HL-60 (cell line): ENCODE results near the gene MYCBPAP.

Experiments used
- POLR2AphosphoS5 ChIP-seq: IDR thresholded peaks from 2 replicates; pipeline ENCODE4 v1.6.1; 2012; ENCODE audit warnings: low read depth
- SPI1 ChIP-seq: IDR thresholded peaks from 2 replicates; pipeline ENCODE4 v1.6.1; 2012; ENCODE audit warnings: low read depth, mild to moderate bottlenecking, borderline replicate concordance
- TF ChIP-seq, protein P1 (sequence below): IDR thresholded peaks from one replicate; pipeline ENCODE4 v1.5.1; 2011; ENCODE audit warnings: low read length, control low read depth, inconsistent platforms; ENCODE audit not compliant: insufficient read depth
- TF ChIP-seq, protein P2 (sequence below): IDR thresholded peaks from 2 replicates; pipeline ENCODE4 v1.6.1; 2012; ENCODE audit warnings: low read depth; ENCODE audit not compliant: insufficient replicate concordance

DNA sequence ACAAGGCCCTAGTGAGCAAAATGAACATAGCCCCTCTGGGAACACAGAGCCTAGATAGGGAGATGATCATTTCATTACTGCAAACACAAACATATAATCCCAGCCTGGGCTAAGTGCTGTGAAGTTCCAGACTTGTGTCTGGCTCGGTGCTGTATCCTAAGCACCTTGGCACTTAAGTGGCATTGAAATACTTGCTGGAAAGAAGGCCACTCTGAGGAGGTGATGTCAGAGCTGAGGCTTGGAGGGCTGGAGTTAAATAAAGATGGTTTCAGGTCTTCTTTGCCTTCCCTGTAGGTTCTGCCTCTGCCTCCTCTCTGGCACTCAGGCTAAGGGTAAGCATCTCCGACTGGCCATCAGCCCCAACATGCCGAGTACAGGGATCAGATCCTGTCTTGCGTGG lies 49.9 kb downstream of the MYCBPAP start:
- no peak for TF ChIP-seq POLR2AphosphoS5
- TF ChIP-seq, protein P1, sequence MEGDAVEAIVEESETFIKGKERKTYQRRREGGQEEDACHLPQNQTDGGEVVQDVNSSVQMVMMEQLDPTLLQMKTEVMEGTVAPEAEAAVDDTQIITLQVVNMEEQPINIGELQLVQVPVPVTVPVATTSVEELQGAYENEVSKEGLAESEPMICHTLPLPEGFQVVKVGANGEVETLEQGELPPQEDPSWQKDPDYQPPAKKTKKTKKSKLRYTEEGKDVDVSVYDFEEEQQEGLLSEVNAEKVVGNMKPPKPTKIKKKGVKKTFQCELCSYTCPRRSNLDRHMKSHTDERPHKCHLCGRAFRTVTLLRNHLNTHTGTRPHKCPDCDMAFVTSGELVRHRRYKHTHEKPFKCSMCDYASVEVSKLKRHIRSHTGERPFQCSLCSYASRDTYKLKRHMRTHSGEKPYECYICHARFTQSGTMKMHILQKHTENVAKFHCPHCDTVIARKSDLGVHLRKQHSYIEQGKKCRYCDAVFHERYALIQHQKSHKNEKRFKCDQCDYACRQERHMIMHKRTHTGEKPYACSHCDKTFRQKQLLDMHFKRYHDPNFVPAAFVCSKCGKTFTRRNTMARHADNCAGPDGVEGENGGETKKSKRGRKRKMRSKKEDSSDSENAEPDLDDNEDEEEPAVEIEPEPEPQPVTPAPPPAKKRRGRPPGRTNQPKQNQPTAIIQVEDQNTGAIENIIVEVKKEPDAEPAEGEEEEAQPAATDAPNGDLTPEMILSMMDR: no peak
- no peak for TF ChIP-seq SPI1
- TF ChIP-seq, protein P2, sequence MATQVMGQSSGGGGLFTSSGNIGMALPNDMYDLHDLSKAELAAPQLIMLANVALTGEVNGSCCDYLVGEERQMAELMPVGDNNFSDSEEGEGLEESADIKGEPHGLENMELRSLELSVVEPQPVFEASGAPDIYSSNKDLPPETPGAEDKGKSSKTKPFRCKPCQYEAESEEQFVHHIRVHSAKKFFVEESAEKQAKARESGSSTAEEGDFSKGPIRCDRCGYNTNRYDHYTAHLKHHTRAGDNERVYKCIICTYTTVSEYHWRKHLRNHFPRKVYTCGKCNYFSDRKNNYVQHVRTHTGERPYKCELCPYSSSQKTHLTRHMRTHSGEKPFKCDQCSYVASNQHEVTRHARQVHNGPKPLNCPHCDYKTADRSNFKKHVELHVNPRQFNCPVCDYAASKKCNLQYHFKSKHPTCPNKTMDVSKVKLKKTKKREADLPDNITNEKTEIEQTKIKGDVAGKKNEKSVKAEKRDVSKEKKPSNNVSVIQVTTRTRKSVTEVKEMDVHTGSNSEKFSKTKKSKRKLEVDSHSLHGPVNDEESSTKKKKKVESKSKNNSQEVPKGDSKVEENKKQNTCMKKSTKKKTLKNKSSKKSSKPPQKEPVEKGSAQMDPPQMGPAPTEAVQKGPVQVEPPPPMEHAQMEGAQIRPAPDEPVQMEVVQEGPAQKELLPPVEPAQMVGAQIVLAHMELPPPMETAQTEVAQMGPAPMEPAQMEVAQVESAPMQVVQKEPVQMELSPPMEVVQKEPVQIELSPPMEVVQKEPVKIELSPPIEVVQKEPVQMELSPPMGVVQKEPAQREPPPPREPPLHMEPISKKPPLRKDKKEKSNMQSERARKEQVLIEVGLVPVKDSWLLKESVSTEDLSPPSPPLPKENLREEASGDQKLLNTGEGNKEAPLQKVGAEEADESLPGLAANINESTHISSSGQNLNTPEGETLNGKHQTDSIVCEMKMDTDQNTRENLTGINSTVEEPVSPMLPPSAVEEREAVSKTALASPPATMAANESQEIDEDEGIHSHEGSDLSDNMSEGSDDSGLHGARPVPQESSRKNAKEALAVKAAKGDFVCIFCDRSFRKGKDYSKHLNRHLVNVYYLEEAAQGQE: no peak
